ENCODE measurements around the gene ABLIM1.

DNA sequence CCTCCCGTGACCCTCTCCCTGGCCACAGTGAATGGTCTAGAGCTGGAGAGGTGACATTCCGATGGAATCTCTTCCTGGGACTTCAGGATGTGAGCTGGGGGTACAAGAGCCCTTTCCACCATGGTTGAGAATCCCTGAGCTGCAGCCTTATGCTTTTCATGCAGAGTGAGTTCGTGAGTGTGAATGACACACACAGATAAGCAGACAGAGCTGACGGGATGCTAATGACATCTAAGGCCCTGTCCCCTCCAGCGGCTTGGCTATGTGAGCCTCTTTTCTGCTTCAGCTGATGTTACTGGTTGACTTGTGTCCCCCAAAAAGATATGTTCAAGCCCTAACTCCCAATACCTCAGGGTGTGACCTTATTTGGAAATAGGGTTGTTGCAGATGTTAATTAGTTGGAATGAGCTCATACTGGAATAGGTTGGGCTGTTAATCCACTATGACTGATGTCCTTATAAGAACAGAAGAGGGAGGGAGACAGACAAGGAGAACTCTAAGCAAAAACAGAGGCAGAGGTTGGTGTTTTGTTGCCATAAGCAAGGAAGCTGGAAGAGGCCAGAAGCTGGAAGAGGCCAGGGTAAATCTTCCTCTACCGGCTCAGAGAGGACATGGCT, 142.7 kb downstream of the ABLIM1 start:
- TF ChIP-seq, protein P1, sequence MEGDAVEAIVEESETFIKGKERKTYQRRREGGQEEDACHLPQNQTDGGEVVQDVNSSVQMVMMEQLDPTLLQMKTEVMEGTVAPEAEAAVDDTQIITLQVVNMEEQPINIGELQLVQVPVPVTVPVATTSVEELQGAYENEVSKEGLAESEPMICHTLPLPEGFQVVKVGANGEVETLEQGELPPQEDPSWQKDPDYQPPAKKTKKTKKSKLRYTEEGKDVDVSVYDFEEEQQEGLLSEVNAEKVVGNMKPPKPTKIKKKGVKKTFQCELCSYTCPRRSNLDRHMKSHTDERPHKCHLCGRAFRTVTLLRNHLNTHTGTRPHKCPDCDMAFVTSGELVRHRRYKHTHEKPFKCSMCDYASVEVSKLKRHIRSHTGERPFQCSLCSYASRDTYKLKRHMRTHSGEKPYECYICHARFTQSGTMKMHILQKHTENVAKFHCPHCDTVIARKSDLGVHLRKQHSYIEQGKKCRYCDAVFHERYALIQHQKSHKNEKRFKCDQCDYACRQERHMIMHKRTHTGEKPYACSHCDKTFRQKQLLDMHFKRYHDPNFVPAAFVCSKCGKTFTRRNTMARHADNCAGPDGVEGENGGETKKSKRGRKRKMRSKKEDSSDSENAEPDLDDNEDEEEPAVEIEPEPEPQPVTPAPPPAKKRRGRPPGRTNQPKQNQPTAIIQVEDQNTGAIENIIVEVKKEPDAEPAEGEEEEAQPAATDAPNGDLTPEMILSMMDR (conservative IDR thresholded peaks at IDR 0.05 in 1 of 2, IDR thresholded peaks at IDR 0.05 in 1 of 2; ENCODE audit: extremely low read depth in 1 of 2, insufficient read depth in 1 of 2, low read depth in 1 of 2, low read length in 2 of 2) = no peak
- TF ChIP-seq EZH2 (IDR thresholded peaks at IDR 0.05; ENCODE audit: borderline replicate concordance, low read length) = no peak
